SU-DHL-6 (cell line): ENCODE results near the gene STRN3.

Source experiments
- H2AFZ ChIP-seq: fragments of 200-600 bp; sonication (generic); 2 replicates; pipeline ENCODE4 v1.6.1; 2014; ENCODE audit warnings: low read depth, mild to moderate bottlenecking, moderate library complexity, mixed read lengths, antibody characterized with exemption, low read length; ENCODE audit not compliant: severe bottlenecking
- H3F3A ChIP-seq: fragments of 200-600 bp; shearing (Covaris generic); 2 replicates; pipeline ENCODE4 v1.6.0; 2016; ENCODE audit warnings: antibody characterized with exemption, mild to moderate bottlenecking; ENCODE audit not compliant: insufficient read depth
- H3K27ac ChIP-seq: fragments of 200-600 bp; sonication (generic); 2 replicates; pipeline ENCODE4 v1.5.1; 2016; ENCODE audit warnings: low read depth, mild to moderate bottlenecking, low read length, moderate library complexity, mixed read lengths
- H3K27me3 ChIP-seq: fragments of 200-600 bp; sonication (generic), shearing (Covaris generic); 2 replicates; pipeline ENCODE4 v1.6.0; 2014; ENCODE audit warnings: mild to moderate bottlenecking, low read length
- H3K36me3 ChIP-seq: fragments of 200-600 bp; sonication (generic); 2 replicates; pipeline ENCODE4 v1.6.1; 2014; ENCODE audit warnings: mild to moderate bottlenecking, low read length, mixed read lengths
- H3K4me2 ChIP-seq: fragments of 300-600, 200-600 bp; shearing (Covaris generic), sonication (generic); 2 replicates; pipeline ENCODE4 v1.6.0; 2014; ENCODE audit warnings: low read length, low read depth, mild to moderate bottlenecking; ENCODE audit not compliant: poor library complexity, severe bottlenecking
- H3K4me3 ChIP-seq: fragments of 200-600 bp; sonication (generic); 2 replicates; pipeline ENCODE4 v1.5.1; 2014; ENCODE audit warnings: antibody characterized with exemption, low read length, mild to moderate bottlenecking, mixed read lengths; ENCODE audit not compliant: insufficient read depth, poor library complexity, severe bottlenecking
- H3K79me2 ChIP-seq: fragments of 200-600 bp; sonication (generic); 2 replicates; pipeline ENCODE4 v1.6.1; 2014; ENCODE audit warnings: mild to moderate bottlenecking, low read length, moderate library complexity; ENCODE audit not compliant: insufficient read depth
- H3K9ac ChIP-seq: fragments of 200-600 bp; sonication (generic); 2 replicates; pipeline ENCODE4 v1.7.0; 2014; ENCODE audit warnings: mild to moderate bottlenecking, low read length
- H3K9me2 ChIP-seq: fragments of 200-600 bp; sonication (generic); replicated peaks from 2 replicates; pipeline ENCODE4 v1.6.1; 2014; ENCODE audit warnings: low read length; ENCODE audit not compliant: insufficient read depth
- H3K9me3 ChIP-seq: fragments of 200-600 bp; sonication (generic); 2 replicates; pipeline ENCODE4 v1.6.1; 2014; ENCODE audit warnings: low read length, mixed read lengths; ENCODE audit not compliant: insufficient read depth
- H4K20me1 ChIP-seq: fragments of 200-600 bp; sonication (generic); 2 replicates; pipeline ENCODE4 v1.6.1; 2014; ENCODE audit warnings: low read depth, mild to moderate bottlenecking, antibody characterized with exemption, low read length, moderate library complexity, mixed read lengths
- CTCF ChIP-seq: fragments of 200-600 bp; sonication (generic); IDR thresholded peaks from one replicate; pipeline ENCODE4 v1.5.1; 2017; ENCODE audit warnings: antibody characterized with exemption, mild to moderate bottlenecking, low read length, moderate library complexity; ENCODE audit not compliant: insufficient read depth, poor library complexity, severe bottlenecking
- EZH2phosphoT487 ChIP-seq: fragments of 200-600 bp; sonication (generic), shearing (Covaris generic); conservative IDR thresholded peaks from 2 replicates; pipeline ENCODE4 v1.6.1; 2018; ENCODE audit warnings: mild to moderate bottlenecking, antibody characterized with exemption, low read length, moderate library complexity, mixed read lengths

Gene STRN3

GRCh38 chr14:31042300-31042699, 16.1 kb upstream of the STRN3 start:
- Histone ChIP-seq H3K36me3 (no peaks in the 10 kb centered on the region), H3K79me2 (no peaks in the 10 kb centered on the region), H4K20me1 (no peaks in the 10 kb centered on the region), H3K27ac (no peak overlapping the region), H2AFZ (no peak overlapping the region), H3F3A (no peaks in the 10 kb centered on the region), H3K4me2 (no peak overlapping the region), H3K27me3 (no peaks in the 10 kb centered on the region), H3K4me3 (no peak overlapping the region), H3K9me3 (no peaks in the 10 kb centered on the region), H3K9me2 (no peaks in the 10 kb centered on the region), H3K9ac (no peak overlapping the region)
- TF ChIP-seq EZH2phosphoT487 (no peak), CTCF (no peak)

- Histone ChIP-seq H3F3A (no peaks in the 10 kb centered on the region), H3K4me2 (no peak overlapping the region), H3K27me3 (no peaks in the 10 kb centered on the region), H3K9ac (no peak overlapping the region), H4K20me1 (no peaks in the 10 kb centered on the region), H2AFZ (no peak overlapping the region), H3K4me3 (no peak overlapping the region), H3K9me3 (no peaks in the 10 kb centered on the region), H3K9me2 (no peaks in the 10 kb centered on the region), H3K36me3 (no peaks in the 10 kb centered on the region), H3K27ac (no peak overlapping the region), H3K79me2 (no peaks in the 10 kb centered on the region)
- TF ChIP-seq CTCF (no peak), EZH2phosphoT487 (no peak)
Measured at GRCh38 chr14:31038521-31039166, 12.5 kb upstream of the STRN3 start.

GRCh38 chr14:31037709-31038221, 11.6 kb upstream of the STRN3 start:
- H3K27me3 ChIP-seq, result no peaks in the 10 kb centered on the region
- no peak overlapping the region for H3K4me2 ChIP-seq
- H3K27ac ChIP-seq, result no peak overlapping the region
- no peak for TF ChIP-seq EZH2phosphoT487
- no peak for TF ChIP-seq CTCF
- H3K79me2 ChIP-seq, result no peaks in the 10 kb centered on the region
- no peaks in the 10 kb centered on the region for H3F3A ChIP-seq
- no peaks in the 10 kb centered on the region for H3K9me3 ChIP-seq
- H3K9me2 ChIP-seq, result no peaks in the 10 kb centered on the region
- no peaks in the 10 kb centered on the region for H4K20me1 ChIP-seq
- no peaks in the 10 kb centered on the region for H3K36me3 ChIP-seq
- H3K4me3 ChIP-seq, result no peak overlapping the region
- H2AFZ ChIP-seq, result no peak overlapping the region
- no peak overlapping the region for H3K9ac ChIP-seq
